Activated gamma-delta T cell (primary cell): ENCODE results near the gene CHST13.
A peak's percentile ranks its signal among the peaks of the same experiment; 100 is the strongest.

Experiments
- DNase-seq: peaks from one replicate; lab custom pipeline; 2025; lab: John Stamatoyannopoulos, UW
- total RNA-seq, 2 donors: gene quantifications; one replicate each; lab custom pipeline; 2026; lab: John Stamatoyannopoulos, UW

Gene CHST13
- 0 to 0.96 reads per million in 2 donors for total RNA-seq

GRCh38 chr3:126523745-126524428 is at the start of gene CHST13:
TSS of gene CHST13 (plus strand) at chr3:126524155. CDS start at chr3:126524333, 178 bp downstream.
- DNase-seq: no peak

GRCh38 chr3:126474498-126475412 is 49.2 kb upstream of the CHST13 start:
- DNase-seq: peak; percentile 34

GRCh38 chr3:126475413-126476114 is 48.4 kb upstream of the CHST13 start, which contains the start of gene ZXDC:
TSS of gene ZXDC (minus strand) at chr3:126475891. CDS start at chr3:126475865, 26 bp downstream.
- DNase-seq: peak; percentile 93

GRCh38 chr3:126476166-126477060 is 47.5 kb upstream of the CHST13 start:
- DNase-seq: no peak

DNA sequence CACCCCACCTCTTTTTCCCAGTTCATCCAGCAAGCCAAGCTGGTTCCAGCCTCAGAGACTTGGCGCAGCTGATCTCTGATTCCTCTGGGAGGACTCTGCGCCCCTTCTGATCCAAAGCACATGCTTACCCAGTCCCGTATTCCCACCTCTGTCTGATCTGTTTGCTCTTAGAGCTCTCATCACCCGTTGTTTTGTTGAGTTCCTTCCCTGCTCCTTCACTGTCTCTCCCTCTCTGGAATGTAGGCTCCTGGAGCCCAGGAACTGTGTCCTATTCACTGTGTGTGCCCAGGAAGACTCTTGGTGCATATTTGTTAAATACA is 46.9 kb upstream of the CHST13 start:
- no peak for DNase-seq

GRCh38 chr3:126478581-126479310 is 45.2 kb upstream of the CHST13 start:
- DNase-seq: no peak

GRCh38 chr3:126479642-126480041 is 44.3 kb upstream of the CHST13 start:
- no peak for DNase-seq

GRCh38 chr3:126480206-126480605 is 43.7 kb upstream of the CHST13 start:
- DNase-seq: no peak

DNA sequence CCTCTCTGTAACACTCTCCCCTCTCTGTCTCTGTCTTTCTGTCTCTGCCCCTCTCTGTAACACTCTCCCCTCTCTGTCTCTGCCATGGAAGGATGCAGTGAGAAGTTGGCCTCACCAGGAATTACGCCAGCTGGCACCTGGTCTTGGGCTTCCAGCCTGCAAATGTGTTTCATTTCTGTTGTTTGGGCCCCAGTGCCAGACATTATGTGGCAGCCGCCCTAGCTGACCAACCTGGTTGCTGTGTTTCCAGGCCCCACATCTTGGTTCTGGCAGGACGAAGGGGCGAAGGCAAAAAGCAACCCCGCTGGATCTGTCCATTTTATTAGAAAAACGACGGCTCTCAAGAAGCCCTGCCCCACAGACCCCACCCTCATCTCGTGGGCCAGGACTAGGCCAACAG is 43.1 kb upstream of the CHST13 start:
- DNase-seq: no peak

GRCh38 chr3:126481808-126482502 is 42.0 kb upstream of the CHST13 start:
- DNase-seq: no peak

DNA sequence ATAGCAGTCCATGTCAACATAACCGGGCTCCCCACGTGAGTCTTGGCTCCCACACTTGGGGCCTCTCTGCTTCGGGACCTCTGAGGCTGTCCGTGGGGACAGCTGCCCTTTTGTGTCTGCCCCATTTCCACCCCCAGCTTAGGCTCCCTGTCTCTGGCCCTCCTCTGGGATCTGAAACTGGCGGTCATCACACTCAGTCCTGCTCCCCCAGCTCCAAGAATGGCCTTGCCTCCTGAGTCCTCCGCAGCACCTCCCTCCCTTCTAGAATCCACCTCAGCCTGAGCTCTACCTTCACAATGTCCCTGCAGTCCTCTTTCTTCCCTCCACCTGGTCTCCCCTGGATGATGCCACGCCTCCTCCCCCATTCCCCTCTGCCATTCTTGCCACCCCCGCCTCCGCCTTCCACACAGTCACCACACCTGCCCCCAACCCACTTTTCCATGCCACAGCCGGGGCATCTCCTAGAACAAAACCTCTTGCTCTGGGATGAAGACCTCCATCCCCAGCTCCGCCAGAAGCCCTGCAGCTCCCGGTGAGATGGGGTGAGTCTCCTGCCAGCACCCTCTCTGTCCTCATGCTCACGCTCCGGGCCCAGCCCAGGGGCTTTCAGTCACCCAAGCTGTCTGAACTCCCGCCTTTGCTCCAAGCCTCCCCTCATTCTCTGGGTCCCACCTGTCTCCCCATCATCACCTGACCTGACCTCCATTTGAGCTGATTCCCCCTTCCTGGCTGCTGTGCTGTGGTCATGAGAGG is 41.3 kb upstream of the CHST13 start:
- no peak for DNase-seq

DNA sequence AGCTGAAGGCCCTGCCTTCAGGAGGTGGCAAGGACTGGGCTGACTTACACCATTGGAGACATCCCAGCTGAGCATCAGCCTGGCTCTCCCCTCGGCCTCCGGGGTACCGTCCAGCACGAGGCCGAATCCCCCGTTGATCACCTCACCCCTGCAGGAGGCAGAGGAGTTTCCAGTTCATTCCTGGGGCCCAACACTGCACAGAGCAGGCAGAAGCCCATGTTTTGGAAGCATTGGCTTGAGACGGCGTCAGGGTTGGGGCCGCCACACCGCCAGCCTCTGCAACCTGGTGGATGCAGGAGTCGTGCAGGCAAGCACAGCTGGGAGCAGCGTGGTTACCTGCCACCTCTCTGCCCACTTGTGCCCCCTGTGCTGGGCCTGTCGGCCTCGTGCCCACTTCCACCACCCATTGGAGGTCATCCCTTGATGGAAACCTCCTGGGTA is 40.6 kb upstream of the CHST13 start:
- DNase-seq: no peak

GRCh38 chr3:126484148-126484547 is 39.8 kb upstream of the CHST13 start:
- DNase-seq: no peak

DNA sequence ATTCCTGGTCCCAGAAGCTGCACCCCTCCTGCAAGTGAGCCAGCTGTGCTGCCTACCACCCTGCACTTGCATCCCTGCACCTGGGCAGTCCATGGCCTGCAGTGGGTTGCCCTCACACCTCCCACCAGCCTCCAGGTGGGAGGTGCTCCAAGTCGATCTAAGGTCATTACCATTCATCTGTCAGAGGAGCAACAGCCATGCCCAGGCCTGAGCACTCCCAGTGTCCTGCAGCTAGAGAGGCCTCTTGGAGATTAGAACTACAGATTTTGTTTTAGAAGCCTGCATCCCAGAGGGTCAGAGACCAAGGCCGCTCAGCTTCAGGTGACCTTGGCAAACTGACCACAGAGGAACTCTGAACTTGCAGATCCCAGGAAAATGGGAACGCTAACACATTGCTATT is 39.3 kb upstream of the CHST13 start:
- DNase-seq: no peak

DNA sequence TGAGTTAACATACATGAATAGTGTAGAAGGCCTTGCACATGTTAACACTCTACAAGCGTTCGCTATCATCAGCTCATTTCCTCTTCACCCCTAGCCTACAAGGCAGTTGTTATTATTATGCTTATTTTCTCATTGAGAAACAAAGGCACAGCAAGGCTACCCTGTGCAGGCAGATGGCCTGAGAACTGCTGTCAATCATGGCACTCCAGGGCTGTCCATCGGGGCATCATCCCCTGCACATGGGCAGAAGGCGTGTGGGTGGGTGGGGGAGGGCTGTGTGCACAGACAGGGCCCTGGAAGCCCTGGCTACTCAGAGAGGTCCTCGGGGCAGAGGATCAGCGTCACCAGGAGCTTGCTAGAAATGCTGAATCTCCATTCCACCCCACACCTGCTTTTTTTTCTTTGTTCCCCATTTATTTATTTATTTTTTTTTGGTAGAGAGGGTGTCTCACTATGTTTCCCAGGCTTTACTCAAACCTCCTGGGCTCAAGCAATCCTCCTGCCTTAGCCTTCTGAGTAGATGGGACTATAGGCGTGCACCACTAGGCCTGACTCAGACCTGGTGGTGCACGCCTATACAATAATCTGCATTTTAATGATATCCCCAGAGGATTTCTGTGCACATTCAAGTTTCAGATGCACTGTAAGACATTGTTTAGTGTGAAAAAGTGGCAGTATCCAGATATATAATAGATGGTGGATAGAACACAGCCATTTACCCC is 38.6 kb upstream of the CHST13 start:
- no peak for DNase-seq

DNA sequence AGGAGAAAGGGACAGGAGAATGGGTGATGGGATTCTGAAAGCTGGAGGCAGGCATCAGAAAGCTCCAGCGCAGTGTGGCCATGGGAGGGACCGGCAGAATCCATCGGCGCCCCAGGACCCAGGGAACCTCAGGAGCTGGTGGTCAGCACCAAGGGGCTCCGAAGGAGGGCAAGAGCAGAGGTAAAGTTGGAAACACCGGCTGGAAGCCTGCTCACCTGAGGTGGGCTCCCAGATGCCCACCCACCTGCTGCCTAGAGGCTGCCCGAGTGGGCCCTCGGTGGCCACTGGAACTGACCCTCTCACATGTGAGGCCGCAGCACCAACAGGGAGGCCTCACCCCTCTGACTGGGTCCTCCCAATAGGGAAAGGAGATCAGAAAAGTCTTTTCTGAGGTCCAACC is 38.0 kb upstream of the CHST13 start:
- DNase-seq: no peak

- no peak for DNase-seq
These were observed 37.6 kb upstream of the CHST13 start for GRCh38 chr3:126486360-126486847.

GRCh38 chr3:126487151-126487771 is 36.7 kb upstream of the CHST13 start:
- no peak for DNase-seq
